Stomach (tissue), 9 donors: ENCODE data around the gene TMA7. TPM values are rescaled to one million over a fixed set of nuclear protein-coding genes. Genes with fewer than 3 reads are reported as not detected.
"Not testable (repeated sequence)": the region's sequence is repeated elsewhere in the genome, so short reads cannot be mapped to it uniquely, and the experiment has no call there.

Source experiments
- DNase-seq, 2 donors: peaks; one replicate each; pipeline versions ENCODE4 v3.0.0 to v3.0.0-alpha.2; 2013 to 2019
- H3K27ac ChIP-seq, 5 donors: fragments of 200-600 bp in 4 of 5; sonication (generic) in 4 of 5; one replicate each; pipeline ENCODE4 v1.5.1; 2013 to 2019; ENCODE audit warnings: mild to moderate bottlenecking in 1 of 5, moderate library complexity in 1 of 5
- H3K27me3 ChIP-seq, 3 donors: fragments of 200-600 bp; sonication (generic); one replicate each; pipeline ENCODE4 v1.5.1; 2017 to 2019; ENCODE audit warnings: mixed run types in 1 of 3
- H3K36me3 ChIP-seq, 4 donors: fragments of 200-600 bp; sonication (generic); 1 replicate in 3 of 4; 2 replicates in 1 of 4; pipeline ENCODE4 v1.5.1; 2016 to 2019
- H3K4me1 ChIP-seq, 4 donors: fragments of 200-600 bp; sonication (generic); one replicate each; pipeline ENCODE4 v1.5.1; 2016 to 2019
- H3K4me3 ChIP-seq, 4 donors: fragments of 200-600 bp; sonication (generic) in 3 of 4; one replicate each; pipeline ENCODE4 v1.5.1; 2016 to 2019; ENCODE audit warnings: mild to moderate bottlenecking in 1 of 4
- H3K9me3 ChIP-seq, 4 donors: fragments of 200-600 bp; sonication (generic); one replicate each; pipeline ENCODE4 v1.5.1; 2016 to 2019
- CTCF ChIP-seq, 7 experiments: fragments of 450-650 bp in 4 of 7; fragments of 200-600 bp in 3 of 7; sonication (generic) in 3 of 7; IDR thresholded peaks; one replicate each; pipeline ENCODE4 v1.5.1; 2016 to 2019; ENCODE audit warnings: antibody characterized with exemption in 7 of 7, control low read depth in 2 of 7, mild to moderate bottlenecking in 1 of 7
- EP300 ChIP-seq: sonication (generic); formaldehyde crosslinking; IDR thresholded peaks from one replicate; pipeline ENCODE4 v1.6.1; 2017; ENCODE audit warnings: antibody characterized with exemption
- POLR2A ChIP-seq, 4 donors: fragments of 450-650 bp; IDR thresholded peaks; one replicate each; pipeline ENCODE4 v1.6.1; 2016; ENCODE audit warnings: antibody characterized with exemption in 4 of 4, control low read depth in 2 of 4, mild to moderate bottlenecking in 1 of 4, moderate library complexity in 1 of 4
- POLR2AphosphoS5 ChIP-seq, 3 donors: sonication (generic); formaldehyde crosslinking; IDR thresholded peaks; one replicate each; pipeline ENCODE4 v1.6.1; 2016; ENCODE audit warnings: antibody characterized with exemption in 3 of 3
- WGBS, 5 donors: extraction: QIAGEN DNeasy Blood & Tissue Kit in 3 of 5; methylation state at CpG; one replicate each; pipeline versions ENCODE4 v1.1.5 to v1.1.7; 2013 to 2018; 5-methylcytosine and 5-hydroxymethylcytosine counted together
- intact Hi-C: fragments of 100-400 bp; cut with DNase I; formaldehyde crosslinking; loops from one replicate; pipeline ENCODE4 v1.15.1; 2023; ENCODE audit warnings: low total_unique reads
- polyA plus RNA-seq, 3 donors: library from polyadenylated mRNA; stranded (reverse); fragments of 200-250 nt; gene quantifications; one replicate each; pipeline ENCODE4 v1.2.3, GENCODE V29; 2013
- total RNA-seq, 5 donors: library from RNA; depleted of rRNA; stranded (reverse); fragments of >200 nt; gene quantifications; one replicate each; pipeline versions ENCODE4 v1.1.0 to v1.2.3, GENCODE V29; 2014 to 2016
- donor health status: healthy with polysubstance abuse.
- donor health status: Bipolar disorder and iron deficiency.
- donor health status: healthy.

The TMA7 gene
- total and polyA plus RNA-seq, 8 donors, result 107 to 702 (median 266) TPM

- intact Hi-C loops, result no loop called here
- peak overlapping the region in 1 of 5 donors; percentile 100 for H3K27ac ChIP-seq
- H3K9me3 ChIP-seq, result no peaks in the 10 kb centered on the region
- TF ChIP-seq POLR2AphosphoS5 (IDR thresholded peaks at IDR 0.05) (no peak), EP300 (no peak)
- H3K4me1 ChIP-seq, result peaks cover 21 to 38% (median 36%) of the 10 kb centered on the region in 4 donors
- DNase-seq, result peak in 1 of 2 donors; percentile 41
- no peaks in the 10 kb centered on the region for H3K27me3 ChIP-seq
- peaks cover 1 to 50% (median 33%) of the 10 kb centered on the region in 4 donors for H3K36me3 ChIP-seq
- no peak overlapping the region for H3K4me3 ChIP-seq
- WGBS, 5 donors, result 53 to 72% (median 70%) methylated on average over 4 of the region's 4 CpGs
Measured at GRCh38 chr3:48474619-48475018, 34.6 kb downstream of the TMA7 start.

GRCh38 chr3:48475188-48475587 lies 35.1 kb downstream of the TMA7 start:
- Histone ChIP-seq H3K27ac (peak overlapping the region in 1 of 5 donors; percentile 46), H3K9me3 (no peaks in the 10 kb centered on the region), H3K4me3 (no peak overlapping the region), H3K36me3 (peaks cover 0 to 44% (median 28%) of the 10 kb centered on the region in 4 donors), H3K4me1 (peaks cover 17 to 32% (median 31%) of the 10 kb centered on the region in 4 donors), H3K27me3 (no peaks in the 10 kb centered on the region)
- DNase-seq, result no peak
- intact Hi-C loops, result no loop called here
- 77 to 88% (median 85%) methylated on average over 11 of the region's 11 CpGs for WGBS, 5 donors
- TF ChIP-seq POLR2AphosphoS5 (IDR thresholded peaks at IDR 0.05) (no peak), POLR2A (IDR thresholded peaks at IDR 0.05) (no peak), EP300 (no peak)

DNA sequence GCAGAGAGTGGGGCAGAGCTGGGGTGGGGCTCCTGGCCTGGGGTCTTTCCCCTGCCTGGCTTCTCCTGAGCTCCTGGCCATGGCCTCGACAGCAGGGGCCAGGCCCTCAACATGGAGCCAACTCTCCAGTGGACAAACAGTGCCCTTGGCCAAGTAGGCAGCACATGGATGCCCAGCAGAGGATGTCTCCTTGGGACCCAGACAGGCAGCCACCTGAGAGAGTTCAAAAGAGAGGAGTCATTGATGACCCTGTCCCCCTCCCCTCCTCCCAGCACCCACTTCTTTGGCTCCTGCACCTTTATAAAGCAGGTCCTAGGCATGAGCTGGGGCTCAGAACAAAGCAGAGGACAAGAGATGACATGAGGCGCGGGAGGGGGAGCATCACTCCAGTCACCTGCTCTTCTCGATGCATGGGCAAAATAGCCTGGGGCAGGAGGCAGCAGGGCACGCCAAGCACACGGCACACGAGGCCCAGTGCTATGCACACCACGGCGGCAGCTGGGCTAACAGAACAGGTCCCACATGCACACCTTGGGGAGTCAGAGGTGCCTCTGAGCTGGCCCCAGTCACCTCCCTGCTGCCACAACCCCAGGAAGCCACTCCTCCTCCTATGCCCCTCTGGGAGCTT lies 36.5 kb downstream of the TMA7 start:
- DNase-seq, result no peak
- TF ChIP-seq POLR2A (IDR thresholded peaks at IDR 0.05) (no peak), CTCF (IDR thresholded peaks at IDR 0.05) (no peak), POLR2AphosphoS5 (IDR thresholded peaks at IDR 0.05) (no peak), EP300 (no peak)
- intact Hi-C loops, result no loop called here
- Histone ChIP-seq H3K27me3 (no peaks in the 10 kb centered on the region), H3K27ac (no peak overlapping the region), H3K9me3 (no peaks in the 10 kb centered on the region), H3K4me3 (no peak overlapping the region), H3K36me3 (peaks cover 0 to 43% (median 28%) of the 10 kb centered on the region in 4 donors), H3K4me1 (peaks cover 13 to 19% (median 17%) of the 10 kb centered on the region in 4 donors)
- 78 to 92% (median 84%) methylated on average over 9 of the region's 9 CpGs for WGBS, 5 donors

- peak overlapping the region in 3 of 5 donors; percentile 29 to 60 (median 36) for H3K27ac ChIP-seq
- TF ChIP-seq POLR2AphosphoS5 (IDR thresholded peaks at IDR 0.05) (no peak), CTCF (IDR thresholded peaks at IDR 0.05) (no peak), EP300 (no peak), POLR2A (IDR thresholded peaks at IDR 0.05) (no peak)
- DNase-seq, result no peak
Measured at GRCh38 chr3:48477959-48478520, 38.0 kb downstream of the TMA7 start.

DNA sequence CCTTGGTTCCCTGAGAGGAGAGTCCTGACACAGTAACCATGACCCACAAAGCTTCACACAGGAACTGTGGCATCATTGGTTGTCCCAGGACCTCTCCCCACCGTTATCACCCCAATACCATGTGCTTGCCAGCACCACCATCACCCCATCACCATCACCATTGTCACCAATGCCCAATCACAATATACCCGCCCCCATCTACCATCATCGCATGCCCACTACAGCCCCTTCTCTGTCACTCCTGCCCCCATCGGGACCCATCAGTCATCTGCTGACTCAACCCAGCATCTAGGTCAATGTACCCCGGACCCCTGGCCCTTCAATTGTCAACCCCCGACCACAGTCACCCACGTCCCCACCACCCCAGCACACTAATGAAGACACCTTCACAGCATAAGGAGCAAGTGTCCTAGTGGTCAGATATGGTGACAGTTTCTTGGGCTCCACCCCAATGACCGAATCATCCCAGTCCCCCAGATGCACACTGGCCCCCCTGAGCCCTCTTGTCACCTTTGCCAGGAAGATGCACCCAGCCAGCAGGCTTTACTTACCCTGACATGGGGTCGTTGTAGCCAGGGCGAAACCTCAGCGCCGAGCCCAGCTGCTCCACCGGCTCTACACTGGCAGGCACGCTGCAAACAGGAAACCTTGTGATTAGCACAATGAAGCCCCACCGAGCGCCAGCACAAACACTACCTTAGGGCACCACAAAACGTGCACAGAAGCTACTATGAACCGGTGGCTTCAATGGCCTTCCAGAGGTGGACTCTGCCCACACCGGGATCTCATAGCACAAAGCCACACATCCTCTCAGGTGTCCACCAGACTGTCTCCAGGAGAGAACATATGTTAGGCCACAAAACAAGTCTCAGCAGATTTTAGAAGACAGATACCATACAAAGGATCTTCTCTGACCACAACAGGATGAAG lies 38.8 kb downstream of the TMA7 start:
- intact Hi-C loops, result no loop called here
- 67 to 83% (median 79%) methylated on average over 12 to 19 of the region's 19 CpGs for WGBS, 5 donors

More at GRCh38 chr3:48477959-48478520, 38.0 kb downstream of the TMA7 start:
- H3K4me1 ChIP-seq, result peaks cover 5 to 8% (median 7%) of the 10 kb centered on the region in 4 donors
- no peaks in the 10 kb centered on the region for H3K9me3 ChIP-seq
- H3K36me3 ChIP-seq, result peaks cover 0 to 43% (median 28%) of the 10 kb centered on the region in 4 donors
- intact Hi-C loops, result no loop called here
- H3K27me3 ChIP-seq, result no peaks in the 10 kb centered on the region
- no peak overlapping the region for H3K4me3 ChIP-seq
- WGBS, 5 donors, result 78 to 89% (median 87%) methylated on average over 9 of the region's 9 CpGs

DNA sequence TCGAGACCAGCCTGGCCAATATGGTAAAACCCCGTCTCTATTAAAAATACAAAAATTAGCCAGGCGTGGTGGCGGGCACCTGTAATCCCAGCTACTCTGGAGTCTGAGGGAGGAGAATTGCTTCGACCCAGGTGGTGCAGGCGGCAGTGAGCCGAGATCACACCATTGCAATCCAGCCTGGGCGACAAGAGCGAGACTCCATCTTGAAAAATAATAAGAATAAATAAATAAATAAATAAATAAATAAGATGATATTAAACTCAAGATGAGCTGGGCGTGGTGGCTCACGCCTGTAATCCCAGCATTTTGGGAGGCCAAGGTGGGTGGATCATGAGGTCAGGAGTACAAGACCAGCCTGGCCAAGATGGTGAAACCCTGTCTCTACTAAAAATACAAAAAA lies 40.8 kb downstream of the TMA7 start:
- intact Hi-C loops, DNase-seq: not testable (repeated sequence)
- 94 to 97% (median 96%) methylated on average over 11 of the region's 11 CpGs for WGBS, 5 donors

More for the DNA sequence above, 38.8 kb downstream of the TMA7 start:
- Histone ChIP-seq H3K4me3 (peak overlapping the region in 1 of 4 donors; percentile 16), H3K36me3 (peaks cover 0 to 43% (median 28%) of the 10 kb centered on the region in 4 donors), H3K27me3 (no peaks in the 10 kb centered on the region), H3K4me1 (no peaks in the 10 kb centered on the region), H3K9me3 (no peaks in the 10 kb centered on the region), H3K27ac (peak overlapping the region; percentile 12 to 60 (median 36))
- TF ChIP-seq POLR2AphosphoS5 (IDR thresholded peaks at IDR 0.05), result no peak
- no peak for TF ChIP-seq CTCF (IDR thresholded peaks at IDR 0.05)
- no peak for TF ChIP-seq POLR2A (IDR thresholded peaks at IDR 0.05)
- TF ChIP-seq EP300, result no peak
- peak in 1 of 2 donors; percentile 38 for DNase-seq

GRCh38 chr3:48482822-48483221 lies 42.8 kb downstream of the TMA7 start:
- WGBS, 5 donors, result 90 to 99% (median 95%) methylated on average over 6 of the region's 6 CpGs
- H3K4me3 ChIP-seq, H3K27ac ChIP-seq, H3K27me3 ChIP-seq, intact Hi-C loops, H3K4me1 ChIP-seq, H3K9me3 ChIP-seq, DNase-seq: not testable (repeated sequence)
- peaks cover 0 to 19% (median 14%) of the 10 kb centered on the region in 4 donors for H3K36me3 ChIP-seq

More for the DNA sequence above, 40.8 kb downstream of the TMA7 start:
- peaks cover 0 to 35% (median 28%) of the 10 kb centered on the region in 4 donors for H3K36me3 ChIP-seq
- H3K4me1 ChIP-seq, H3K4me3 ChIP-seq, H3K9me3 ChIP-seq, H3K27me3 ChIP-seq, H3K27ac ChIP-seq: not testable (repeated sequence)
